Measurements from ENCODE around the gene OAF.

Gene OAF

GRCh38 chr11:120236169-120237107 is 25.6 kb downstream of the OAF start:
- TF ChIP-seq, protein P1, sequence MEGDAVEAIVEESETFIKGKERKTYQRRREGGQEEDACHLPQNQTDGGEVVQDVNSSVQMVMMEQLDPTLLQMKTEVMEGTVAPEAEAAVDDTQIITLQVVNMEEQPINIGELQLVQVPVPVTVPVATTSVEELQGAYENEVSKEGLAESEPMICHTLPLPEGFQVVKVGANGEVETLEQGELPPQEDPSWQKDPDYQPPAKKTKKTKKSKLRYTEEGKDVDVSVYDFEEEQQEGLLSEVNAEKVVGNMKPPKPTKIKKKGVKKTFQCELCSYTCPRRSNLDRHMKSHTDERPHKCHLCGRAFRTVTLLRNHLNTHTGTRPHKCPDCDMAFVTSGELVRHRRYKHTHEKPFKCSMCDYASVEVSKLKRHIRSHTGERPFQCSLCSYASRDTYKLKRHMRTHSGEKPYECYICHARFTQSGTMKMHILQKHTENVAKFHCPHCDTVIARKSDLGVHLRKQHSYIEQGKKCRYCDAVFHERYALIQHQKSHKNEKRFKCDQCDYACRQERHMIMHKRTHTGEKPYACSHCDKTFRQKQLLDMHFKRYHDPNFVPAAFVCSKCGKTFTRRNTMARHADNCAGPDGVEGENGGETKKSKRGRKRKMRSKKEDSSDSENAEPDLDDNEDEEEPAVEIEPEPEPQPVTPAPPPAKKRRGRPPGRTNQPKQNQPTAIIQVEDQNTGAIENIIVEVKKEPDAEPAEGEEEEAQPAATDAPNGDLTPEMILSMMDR (conservative IDR thresholded peaks at IDR 0.05; ENCODE audit: low read length) = no peak
- DNase-seq (ENCODE audit: low read depth) = no peak
- H3K4me3 ChIP-seq (ENCODE audit: low read length) = no peak overlapping the region

DNA sequence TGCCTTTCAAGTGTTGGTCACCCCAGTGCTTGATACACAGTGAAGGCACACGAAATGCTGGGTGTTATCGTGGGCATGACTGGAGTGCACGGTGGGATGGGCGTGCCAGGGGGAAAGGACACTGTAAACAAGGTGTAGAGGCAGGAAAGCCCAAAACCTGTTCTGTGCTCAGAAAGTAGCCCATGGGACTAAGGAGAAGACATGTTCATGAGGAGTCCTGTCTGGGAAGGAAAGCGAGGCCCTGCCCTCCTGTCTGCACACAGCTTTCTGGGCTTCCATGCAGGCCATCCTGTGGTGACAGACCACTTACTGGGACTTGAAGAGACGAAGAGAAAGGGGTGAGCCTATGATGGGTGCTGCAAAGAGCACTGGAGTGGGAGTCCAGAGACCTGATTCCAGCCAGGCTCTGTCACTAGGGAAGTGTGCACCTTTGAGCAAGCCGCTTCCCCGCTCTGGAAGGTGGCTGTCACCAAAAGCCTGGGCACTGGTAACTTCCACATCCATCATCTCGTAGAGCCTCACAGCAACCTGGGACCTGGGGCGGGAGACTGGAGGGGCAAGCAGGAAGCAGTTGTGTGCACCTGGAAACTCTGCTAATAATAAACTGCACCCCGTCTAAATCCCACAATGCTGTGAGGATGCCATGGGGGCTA is 28.3 kb downstream of the OAF start:
- TF ChIP-seq, protein P1 (conservative IDR thresholded peaks at IDR 0.05; ENCODE audit: low read length) = no peak
- no peak overlapping the region for H3K4me3 ChIP-seq (ENCODE audit: low read length)
- DNase-seq (ENCODE audit: low read depth) = no peak

DNA sequence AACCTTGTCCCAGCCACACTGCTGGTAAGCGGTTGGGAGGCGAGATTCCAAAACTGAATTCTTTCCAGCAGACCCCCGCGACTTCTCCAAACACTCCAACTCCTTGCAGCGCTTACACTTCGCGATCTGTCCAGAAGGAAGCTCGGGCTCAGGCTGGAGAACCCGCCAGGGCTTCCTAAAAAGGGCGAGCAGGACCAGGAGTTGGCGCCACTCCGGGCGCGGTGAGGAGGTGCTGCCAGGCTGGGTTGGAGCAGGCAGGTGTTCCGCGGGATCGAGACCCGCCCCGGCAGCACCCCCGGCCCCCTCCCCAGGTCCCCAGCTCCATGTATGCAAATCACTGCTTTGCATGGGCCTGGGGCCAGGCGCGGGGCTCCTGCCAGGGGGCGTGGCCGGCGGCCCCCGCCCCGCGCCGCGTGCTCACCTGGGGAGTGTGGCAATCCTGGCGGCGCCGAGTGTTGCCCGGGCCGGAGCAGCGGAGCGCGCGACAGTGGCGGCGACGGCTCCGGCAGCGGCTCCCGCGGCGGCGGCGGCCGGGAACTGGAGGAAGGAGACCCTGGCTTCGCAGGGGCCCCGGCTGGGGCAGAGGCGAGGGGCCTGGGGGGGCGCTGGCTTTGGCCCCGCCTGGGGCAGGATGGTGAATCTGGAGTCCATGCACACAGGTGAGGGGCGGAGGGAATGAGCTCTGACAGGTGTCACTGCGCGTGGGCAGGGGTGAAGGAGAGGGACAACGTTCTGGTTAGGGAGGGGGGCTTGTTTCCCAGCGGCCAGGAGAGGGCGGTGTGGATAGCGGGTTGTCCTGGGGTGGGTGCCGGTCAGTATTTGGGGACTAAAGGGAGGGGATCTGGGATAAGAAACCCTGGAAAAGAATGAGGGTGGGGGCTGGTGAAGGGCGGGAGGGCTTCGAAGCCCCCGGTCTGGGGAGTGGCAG is 29.1 kb downstream of the OAF start, which contains the start of gene POU2F3:
TSS of gene POU2F3 (plus strand) at position 428 of the 928 bp plus-strand sequence. CDS start at position 632, 204 bp downstream.
- H3K4me3 ChIP-seq (ENCODE audit: low read length) = no peak within 1 kb of the TSS
- no peak for DNase-seq (ENCODE audit: low read depth)
- TF ChIP-seq, protein P1 (conservative IDR thresholded peaks at IDR 0.05; ENCODE audit: low read length) = no peak

DNA sequence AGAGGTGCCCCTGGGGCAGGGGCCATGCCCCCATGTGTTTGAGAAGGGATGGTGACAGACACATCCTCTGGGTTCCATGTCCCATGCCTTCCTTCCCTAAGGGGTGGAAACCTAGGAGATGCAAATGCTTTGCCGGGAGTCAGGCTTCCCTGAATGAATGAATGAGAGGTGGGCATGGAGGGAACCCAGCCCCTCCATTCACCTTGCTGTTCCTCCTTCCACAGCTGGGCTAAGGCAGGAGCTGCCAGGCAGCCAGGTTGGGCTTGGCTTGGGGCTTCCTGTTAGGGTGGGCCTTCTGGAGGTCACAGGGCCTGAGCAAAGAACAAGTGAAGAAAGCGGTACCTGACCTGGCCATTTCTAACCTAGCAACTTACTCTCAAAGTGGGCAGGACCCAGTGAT is 30.0 kb downstream of the OAF start:
- no peak overlapping the region for H3K4me3 ChIP-seq (ENCODE audit: low read length)
- TF ChIP-seq, protein P1 (conservative IDR thresholded peaks at IDR 0.05; ENCODE audit: low read length) = no peak
- DNase-seq (ENCODE audit: low read depth) = no peak

DNA sequence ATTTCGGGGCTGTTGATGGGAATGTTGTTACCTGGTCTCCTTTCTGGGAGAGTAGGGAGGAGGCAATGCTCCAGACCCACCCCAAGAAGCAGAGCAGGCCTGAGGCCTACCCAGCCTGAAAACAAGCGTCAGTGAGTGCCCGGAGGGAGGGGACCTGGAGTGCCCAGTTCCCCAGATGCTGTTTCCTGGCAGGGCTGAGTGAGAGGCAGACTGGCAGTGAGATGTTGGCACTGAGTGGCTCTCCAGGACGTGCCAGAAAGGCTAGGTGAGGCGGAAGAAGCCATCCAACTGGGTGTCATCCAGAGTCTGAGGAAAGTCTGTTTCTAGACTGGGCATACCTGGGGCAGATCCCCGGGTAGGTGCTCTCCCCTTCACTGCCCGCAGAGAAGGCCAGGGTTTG is 30.4 kb downstream of the OAF start:
- DNase-seq (ENCODE audit: low read depth) = no peak
- TF ChIP-seq, protein P1 (conservative IDR thresholded peaks at IDR 0.05; ENCODE audit: low read length) = no peak
- no peak overlapping the region for H3K4me3 ChIP-seq (ENCODE audit: low read length)

DNA sequence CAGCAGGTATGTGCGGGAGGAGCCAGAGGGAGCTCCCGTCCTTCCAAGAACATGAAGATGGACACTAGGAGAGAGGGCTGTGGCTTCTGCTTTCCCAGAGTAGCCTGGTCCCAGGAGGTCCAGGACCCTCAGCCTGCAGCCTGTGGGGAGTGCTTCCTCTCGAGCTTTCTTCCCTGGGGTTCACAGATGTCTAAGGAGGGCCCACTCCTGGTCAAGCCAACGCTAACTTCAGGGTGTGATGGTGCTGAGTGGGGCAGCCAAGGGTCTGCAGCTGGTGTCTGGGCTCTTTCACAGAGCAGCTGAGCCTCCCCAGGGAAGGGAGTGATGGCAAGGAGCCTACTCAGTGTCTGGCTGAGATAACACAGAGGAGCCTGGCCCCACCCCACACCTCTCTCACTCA is 32.4 kb downstream of the OAF start:
- TF ChIP-seq, protein P1 (conservative IDR thresholded peaks at IDR 0.05; ENCODE audit: low read length) = no peak
- H3K4me3 ChIP-seq (ENCODE audit: low read length) = no peak overlapping the region

More for the DNA sequence above, 32.4 kb downstream of the OAF start:
- no peak for DNase-seq (ENCODE audit: low read depth)

All from AG10803 (cell line).